Smooth muscle cell (in vitro differentiated cells): ENCODE results near the gene JMJD4. TPM values are rescaled to one million over a fixed set of nuclear protein-coding genes. Genes with fewer than 3 reads are reported as not detected.

Experiments used
- DNase-seq: peaks from one replicate; lab custom pipeline; 2025; ENCODE audit not compliant: unreplicated experiment; lab: John Stamatoyannopoulos, UW
- H2AFZ ChIP-seq: fragments of 200-600 bp; sonication (generic); 2 replicates; pipeline ENCODE4 v1.6.0; 2016; ENCODE audit warnings: antibody characterized with exemption, low read depth, mild to moderate bottlenecking
- H3F3A ChIP-seq: fragments of 200-600 bp; sonication (generic); 2 replicates; pipeline ENCODE4 v1.6.0; 2017; ENCODE audit warnings: antibody characterized with exemption, low read depth
- H3K27ac ChIP-seq: fragments of 200-600 bp; sonication (generic); 2 replicates; pipeline ENCODE4 v1.5.1; 2016; ENCODE audit warnings: low read depth, mild to moderate bottlenecking
- H3K27me3 ChIP-seq: fragments of 200-600 bp; sonication (generic); 2 replicates; pipeline ENCODE4 v1.6.1; 2016; ENCODE audit warnings: low read depth, mild to moderate bottlenecking
- H3K36me3 ChIP-seq: fragments of 200-600 bp; sonication (generic); 2 replicates; pipeline ENCODE4 v1.5.1; 2016; ENCODE audit warnings: low read depth
- H3K4me1 ChIP-seq: fragments of 200-600 bp; sonication (generic); 2 replicates; pipeline ENCODE4 v1.5.1; 2016; ENCODE audit warnings: low read depth
- H3K4me2 ChIP-seq: fragments of 200-600 bp; sonication (generic); 2 replicates; pipeline ENCODE4 v1.6.0; 2016; ENCODE audit warnings: mild to moderate bottlenecking
- H3K4me3 ChIP-seq: fragments of 200-600 bp; sonication (generic); 2 replicates; pipeline ENCODE4 v1.5.1; 2016; ENCODE audit warnings: mild to moderate bottlenecking
- H3K79me2 ChIP-seq: fragments of 200-600 bp; sonication (generic); 2 replicates; pipeline ENCODE4 v1.6.0; 2016; ENCODE audit warnings: low read depth, mild to moderate bottlenecking
- H3K9ac ChIP-seq: fragments of 200-600 bp; sonication (generic); 2 replicates; pipeline ENCODE4 v1.6.0; 2016; ENCODE audit warnings: low read depth
- H3K9me3 ChIP-seq: fragments of 200-600 bp; sonication (generic); replicated peaks from 2 replicates; pipeline ENCODE4 v1.5.1; 2016; ENCODE audit warnings: low read depth
- H4K20me1 ChIP-seq: fragments of 200-600 bp; sonication (generic); 2 replicates; pipeline ENCODE4 v1.6.0; 2016; ENCODE audit warnings: low read depth
- WGBS: methylation state at CpG from one replicate; pipeline ENCODE4 v1.1.7; 2016; ENCODE audit warnings: low lambda C conversion rate; 5-methylcytosine and 5-hydroxymethylcytosine counted together
- polyA plus RNA-seq: library from polyadenylated mRNA; unstranded; fragments of >200 nt; fragmentation: Nextera tagmentation; extraction: Ambion mirVana; gene quantifications from 2 replicates; pipeline ENCODE4 v1.2.1, GENCODE V29; 2016
- total RNA-seq: library from RNA; depleted of rRNA; stranded (reverse); fragments of >200 nt; gene quantifications from 2 replicates; pipeline ENCODE4 v1.2.3, GENCODE V29; 2014
- TF ChIP-seq, protein P1 (sequence below): fragments of 200-600 bp; sonication (generic); IDR thresholded peaks from 2 replicates; pipeline ENCODE4 v1.5.1; 2017; ENCODE audit warnings: borderline replicate concordance, mild to moderate bottlenecking, antibody characterized with exemption; ENCODE audit not compliant: insufficient read depth, poor library complexity, severe bottlenecking

JMJD4 gene
- total and polyA plus RNA-seq, 2 experiments from 2014 or later: 8.5 to 19.5 TPM

DNA sequence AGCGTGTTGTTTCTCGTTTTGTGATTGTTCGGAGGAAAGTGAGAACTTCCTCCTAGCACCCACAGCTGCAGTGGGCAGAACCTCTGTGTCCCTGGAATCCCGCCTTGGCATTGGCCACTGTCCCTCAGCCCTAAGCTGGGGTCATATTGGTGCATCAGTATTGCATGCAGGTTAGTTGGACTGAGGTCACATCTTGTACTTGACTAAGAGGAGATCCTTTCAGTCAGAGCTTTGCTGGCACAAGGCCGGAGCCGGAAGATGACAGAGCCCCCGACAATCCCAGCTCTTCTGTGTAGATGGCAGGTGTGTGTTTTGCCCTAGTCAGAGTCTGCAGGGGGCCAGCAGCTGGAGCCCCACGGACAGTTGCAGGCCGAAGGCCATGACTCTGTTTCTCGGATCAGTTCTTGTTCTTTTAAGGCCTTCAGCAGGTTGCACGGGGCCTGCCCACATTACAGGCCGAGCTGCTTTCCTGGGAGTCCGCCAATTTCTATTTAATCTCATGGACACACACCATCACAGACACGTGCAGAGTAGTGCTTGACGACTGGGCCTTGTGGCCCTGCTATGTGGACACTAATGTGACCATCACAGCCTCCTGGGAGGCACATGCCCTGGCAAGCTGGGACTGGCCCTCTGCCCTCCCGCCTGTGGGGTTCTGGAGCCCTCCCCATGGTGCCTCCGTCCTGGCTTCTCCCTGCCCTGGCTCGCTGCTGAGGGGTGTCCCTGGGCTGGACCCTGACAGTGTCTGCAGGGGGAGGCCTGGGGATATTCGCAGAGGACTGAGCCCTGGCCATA is 15.0 kb upstream of the JMJD4 start:
- TF ChIP-seq, protein P1, sequence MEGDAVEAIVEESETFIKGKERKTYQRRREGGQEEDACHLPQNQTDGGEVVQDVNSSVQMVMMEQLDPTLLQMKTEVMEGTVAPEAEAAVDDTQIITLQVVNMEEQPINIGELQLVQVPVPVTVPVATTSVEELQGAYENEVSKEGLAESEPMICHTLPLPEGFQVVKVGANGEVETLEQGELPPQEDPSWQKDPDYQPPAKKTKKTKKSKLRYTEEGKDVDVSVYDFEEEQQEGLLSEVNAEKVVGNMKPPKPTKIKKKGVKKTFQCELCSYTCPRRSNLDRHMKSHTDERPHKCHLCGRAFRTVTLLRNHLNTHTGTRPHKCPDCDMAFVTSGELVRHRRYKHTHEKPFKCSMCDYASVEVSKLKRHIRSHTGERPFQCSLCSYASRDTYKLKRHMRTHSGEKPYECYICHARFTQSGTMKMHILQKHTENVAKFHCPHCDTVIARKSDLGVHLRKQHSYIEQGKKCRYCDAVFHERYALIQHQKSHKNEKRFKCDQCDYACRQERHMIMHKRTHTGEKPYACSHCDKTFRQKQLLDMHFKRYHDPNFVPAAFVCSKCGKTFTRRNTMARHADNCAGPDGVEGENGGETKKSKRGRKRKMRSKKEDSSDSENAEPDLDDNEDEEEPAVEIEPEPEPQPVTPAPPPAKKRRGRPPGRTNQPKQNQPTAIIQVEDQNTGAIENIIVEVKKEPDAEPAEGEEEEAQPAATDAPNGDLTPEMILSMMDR: no peak
- no peaks in the 10 kb centered on the region for H3F3A ChIP-seq
- no peak overlapping the region for H3K4me2 ChIP-seq
- H3K79me2 ChIP-seq: peaks cover 31% of the 10 kb centered on the region
- H3K27me3 ChIP-seq: no peaks in the 10 kb centered on the region
- no peak overlapping the region for H2AFZ ChIP-seq
- WGBS: 95% methylated on average over 19 of the region's 19 CpGs
- H3K9ac ChIP-seq: no peak overlapping the region
- H4K20me1 ChIP-seq: peaks cover 97% of the 10 kb centered on the region
- H3K4me3 ChIP-seq: no peak overlapping the region
- H3K9me3 ChIP-seq: no peaks in the 10 kb centered on the region
- H3K36me3 ChIP-seq: no peaks in the 10 kb centered on the region
- H3K4me1 ChIP-seq: no peaks in the 10 kb centered on the region
- DNase-seq: no peak
- no peak overlapping the region for H3K27ac ChIP-seq

- Histone ChIP-seq H4K20me1 (peaks cover 97% of the 10 kb centered on the region), H3K79me2 (peaks cover 32% of the 10 kb centered on the region), H3K4me1 (no peaks in the 10 kb centered on the region), H3K4me2 (no peak overlapping the region), H3F3A (no peaks in the 10 kb centered on the region), H3K9ac (no peak overlapping the region), H3K9me3 (no peaks in the 10 kb centered on the region), H3K36me3 (no peaks in the 10 kb centered on the region), H2AFZ (no peak overlapping the region), H3K27ac (no peak overlapping the region), H3K27me3 (no peaks in the 10 kb centered on the region), H3K4me3 (no peak overlapping the region)
- DNase-seq: no peak
- TF ChIP-seq, protein P1: no peak
- WGBS: 98% methylated on average over 6 of the region's 7 CpGs
These were observed 14.1 kb upstream of the JMJD4 start for GRCh38 chr1:227749225-227749624.

DNA sequence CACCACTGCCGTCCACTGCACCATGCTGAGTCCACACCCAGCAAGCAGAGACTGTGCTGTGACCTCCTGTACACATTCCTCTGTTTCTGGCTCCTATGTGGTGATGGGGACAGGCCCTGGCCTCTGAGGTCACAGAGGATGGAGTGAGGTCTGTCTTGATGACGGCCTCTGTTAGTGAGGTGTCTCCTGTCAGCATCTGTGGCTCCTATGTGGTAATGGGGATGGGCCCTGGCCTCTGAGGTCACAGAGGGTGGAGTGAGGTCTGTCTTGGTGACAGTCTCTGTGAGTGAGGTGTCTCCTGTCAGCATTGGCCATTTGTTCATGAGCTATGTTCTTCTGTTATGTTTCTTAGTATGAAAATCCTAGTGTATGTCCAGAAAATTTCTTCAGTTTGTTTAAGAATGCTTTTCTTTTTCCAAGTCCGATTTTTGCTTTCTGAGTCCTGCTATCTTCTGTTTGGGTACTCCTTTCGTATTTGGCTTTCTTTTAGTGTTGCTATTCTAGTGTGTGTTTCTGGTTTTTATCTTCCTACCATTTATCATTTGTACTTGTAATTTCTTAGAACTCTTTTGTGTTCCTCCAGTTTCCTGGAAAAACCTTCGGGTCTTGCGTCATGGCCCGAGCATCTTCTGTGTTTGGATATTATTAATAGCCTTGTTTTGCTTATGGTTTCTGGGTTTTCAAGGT is 13.5 kb upstream of the JMJD4 start:
- Histone ChIP-seq H2AFZ (no peak overlapping the region), H3K27ac (no peak overlapping the region), H3K9me3 (no peaks in the 10 kb centered on the region), H3F3A (no peaks in the 10 kb centered on the region), H3K27me3 (no peaks in the 10 kb centered on the region), H3K36me3 (no peaks in the 10 kb centered on the region), H3K9ac (no peak overlapping the region), H3K4me2 (no peak overlapping the region), H3K4me1 (no peaks in the 10 kb centered on the region), H3K4me3 (no peak overlapping the region), H3K79me2 (peaks cover 34% of the 10 kb centered on the region), H4K20me1 (peaks cover 97% of the 10 kb centered on the region)
- DNase-seq: no peak
- TF ChIP-seq, protein P1: no peak
- 97% methylated on average over 7 of the region's 7 CpGs for WGBS
